Hepatocyte (in vitro differentiated cells): Measurements from ENCODE around the gene ASB14. TPM values are rescaled to one million over a fixed set of nuclear protein-coding genes. Genes with fewer than 3 reads are reported as not detected.

Source experiments
- DNase-seq: peaks from one replicate; pipeline ENCODE4 v3.0.0-alpha.2; 2016; ENCODE audit warnings: low spot score
- H2AFZ ChIP-seq: fragments of 200-600 bp; sonication (generic); 2 replicates; pipeline ENCODE4 v1.6.0; 2016; ENCODE audit warnings: antibody characterized with exemption, mild to moderate bottlenecking
- H3K27ac ChIP-seq: fragments of 200-600 bp; sonication (generic); 2 replicates; pipeline ENCODE4 v1.5.1; 2016; ENCODE audit warnings: mild to moderate bottlenecking
- H3K27me3 ChIP-seq: fragments of 200-600 bp; sonication (generic); 2 replicates; pipeline ENCODE4 v1.6.1; 2016
- H3K36me3 ChIP-seq: fragments of 200-600 bp; sonication (generic); replicated peaks from 2 replicates; pipeline ENCODE4 v1.5.1; 2016; ENCODE audit warnings: low read depth; ENCODE audit not compliant: insufficient read depth
- H3K4me1 ChIP-seq: fragments of 200-600 bp; sonication (generic); 2 replicates; pipeline ENCODE4 v1.5.1; 2016; ENCODE audit warnings: mild to moderate bottlenecking, moderate library complexity; ENCODE audit not compliant: insufficient read depth
- H3K4me2 ChIP-seq: fragments of 200-600 bp; sonication (generic); 2 replicates; pipeline ENCODE4 v1.6.0; 2016
- H3K4me3 ChIP-seq: fragments of 200-600 bp; sonication (generic); 2 replicates; pipeline ENCODE4 v1.5.1; 2016; ENCODE audit warnings: mild to moderate bottlenecking
- H3K79me2 ChIP-seq: fragments of 200-600 bp; sonication (generic); 2 replicates; pipeline ENCODE4 v1.6.0; 2017; ENCODE audit warnings: mild to moderate bottlenecking
- H3K9me2 ChIP-seq: fragments of 200-600 bp; sonication (generic); replicated peaks from 2 replicates; pipeline ENCODE4 v1.6.0; 2017; ENCODE audit warnings: mild to moderate bottlenecking; ENCODE audit not compliant: insufficient read depth
- H3K9me3 ChIP-seq: fragments of 200-600 bp; sonication (generic); 2 replicates; pipeline ENCODE4 v1.5.1; 2016; ENCODE audit warnings: low read depth, mild to moderate bottlenecking
- H4K20me1 ChIP-seq: fragments of 200-600 bp; sonication (generic); 2 replicates; pipeline ENCODE4 v1.6.0; 2016; ENCODE audit warnings: mild to moderate bottlenecking; ENCODE audit not compliant: insufficient read depth, poor library complexity, severe bottlenecking
- CTCF ChIP-seq: fragments of 200-600 bp; sonication (generic); IDR thresholded peaks from 2 replicates; pipeline ENCODE4 v1.5.1; 2016; ENCODE audit warnings: antibody characterized with exemption, mild to moderate bottlenecking; ENCODE audit not compliant: poor library complexity
- EZH2 ChIP-seq: fragments of 200-600 bp; sonication (generic); IDR thresholded peaks from 2 replicates; pipeline ENCODE4 v1.6.1; 2016; ENCODE audit warnings: antibody characterized with exemption, mild to moderate bottlenecking, borderline replicate concordance
- EZH2phosphoT487 ChIP-seq: fragments of 200-600 bp; sonication (generic); IDR thresholded peaks from one replicate; pipeline ENCODE4 v1.6.1; 2018; ENCODE audit warnings: antibody characterized with exemption, mild to moderate bottlenecking, low read depth, moderate library complexity; ENCODE audit not compliant: unreplicated experiment, severe bottlenecking
- WGBS: methylation state at CpG from one replicate; pipeline ENCODE4 v1.1.6; 2016; ENCODE audit warnings: low lambda C conversion rate; ENCODE audit errors: missing lambda C conversion rate; 5-methylcytosine and 5-hydroxymethylcytosine counted together
- polyA plus RNA-seq: library from polyadenylated mRNA; unstranded; fragments of >200 nt; fragmentation: Nextera tagmentation; extraction: Ambion mirVana; gene quantifications from 2 replicates; pipeline ENCODE4 v1.2.1, GENCODE V29; 2016
- total RNA-seq: library from RNA; depleted of rRNA; stranded (reverse); fragments of >200 nt; gene quantifications from 2 replicates; pipeline ENCODE4 v1.2.3, GENCODE V29; 2014

ASB14 gene
- total and polyA plus RNA-seq, 2 experiments from 2014 or later: 0.10 TPM; not detected in 1

- no peak overlapping the region for H3K4me3 ChIP-seq
- H4K20me1 ChIP-seq: no peaks in the 10 kb centered on the region
- TF ChIP-seq CTCF (no peak), EZH2phosphoT487 (no peak), EZH2 (no peak)
- no peaks in the 10 kb centered on the region for H3K27me3 ChIP-seq
- H3K9me3 ChIP-seq: no peaks in the 10 kb centered on the region
- 65% methylated on average over 2 of the region's 2 CpGs for WGBS
- H3K4me2 ChIP-seq: no peak overlapping the region
- H3K27ac ChIP-seq: peak overlapping the region; percentile 0
- peaks cover 3% of the 10 kb centered on the region for H3K79me2 ChIP-seq
- no peak for DNase-seq
- H3K36me3 ChIP-seq: peaks cover 3% of the 10 kb centered on the region
- H3K4me1 ChIP-seq: no peaks in the 10 kb centered on the region
- H2AFZ ChIP-seq: no peak overlapping the region
- H3K9me2 ChIP-seq: no peaks in the 10 kb centered on the region
Measured at GRCh38 chr3:57244946-57245345, 47.5 kb downstream of the ASB14 start.

GRCh38 chr3:57234613-57235575 lies 57.6 kb downstream of the ASB14 start:
- 94% methylated on average over 13 of the region's 13 CpGs for WGBS
- Histone ChIP-seq H3K36me3 (peaks cover 4% of the 10 kb centered on the region), H3K27me3 (no peaks in the 10 kb centered on the region), H3K4me2 (no peak overlapping the region), H3K27ac (no peak overlapping the region), H3K4me1 (no peaks in the 10 kb centered on the region), H3K9me3 (no peaks in the 10 kb centered on the region), H3K79me2 (peaks cover 71% of the 10 kb centered on the region), H3K4me3 (no peak overlapping the region), H3K9me2 (no peaks in the 10 kb centered on the region), H4K20me1 (peaks cover 10% of the 10 kb centered on the region), H2AFZ (no peak overlapping the region)
- no peak for DNase-seq
- TF ChIP-seq EZH2phosphoT487 (no peak), CTCF (no peak), EZH2 (no peak)

- Histone ChIP-seq H3K9me2 (no peaks in the 10 kb centered on the region), H4K20me1 (peaks cover 15% of the 10 kb centered on the region)
Measured at GRCh38 chr3:57233799-57234198, 58.7 kb downstream of the ASB14 start.

More at GRCh38 chr3:57233799-57234198, 58.7 kb downstream of the ASB14 start:
- Histone ChIP-seq H3K4me2 (no peak overlapping the region), H3K36me3 (peaks cover 4% of the 10 kb centered on the region), H3K27me3 (no peaks in the 10 kb centered on the region), H3K4me1 (no peaks in the 10 kb centered on the region), H2AFZ (no peak overlapping the region), H3K9me3 (no peaks in the 10 kb centered on the region), H3K79me2 (peaks cover 71% of the 10 kb centered on the region), H3K4me3 (no peak overlapping the region), H3K27ac (no peak overlapping the region)
- 91% methylated on average over 2 of the region's 2 CpGs for WGBS
- no peak for TF ChIP-seq CTCF
- no peak for TF ChIP-seq EZH2phosphoT487
- TF ChIP-seq EZH2: no peak
- DNase-seq: no peak
